ENCODE measurements around the gene BAIAP2L1. TPM values are rescaled to one million over a fixed set of nuclear protein-coding genes. Genes with fewer than 3 reads are reported as not detected.

Gene BAIAP2L1
- total RNA-seq, 3 donors from 2014 or later: 1.3 to 11.0 (median 8.5) TPM

- H3K27ac ChIP-seq: no peak overlapping the region
- H3K27me3 ChIP-seq: no peaks in the 10 kb centered on the region
- intact Hi-C loops (cut with DNase I; ENCODE audit: low total_unique reads): no loop called here
- TF ChIP-seq POLR2A (IDR thresholded peaks at IDR 0.05) (no peak), POLR2AphosphoS5 (IDR thresholded peaks at IDR 0.05) (no peak), CTCF (IDR thresholded peaks at IDR 0.05) (no peak)
- H3K36me3 ChIP-seq: no peaks in the 10 kb centered on the region
- no peaks in the 10 kb centered on the region for H3K9me3 ChIP-seq
- no peak overlapping the region for H3K4me3 ChIP-seq
- DNase-seq (ENCODE audit: low spot score in 2 of 2): no peak
- H3K4me1 ChIP-seq: peaks cover 0 to 4% of the 10 kb centered on the region in 2 donors
Measured at GRCh38 chr7:98293746-98294145, 107.1 kb downstream of the BAIAP2L1 start.

DNA sequence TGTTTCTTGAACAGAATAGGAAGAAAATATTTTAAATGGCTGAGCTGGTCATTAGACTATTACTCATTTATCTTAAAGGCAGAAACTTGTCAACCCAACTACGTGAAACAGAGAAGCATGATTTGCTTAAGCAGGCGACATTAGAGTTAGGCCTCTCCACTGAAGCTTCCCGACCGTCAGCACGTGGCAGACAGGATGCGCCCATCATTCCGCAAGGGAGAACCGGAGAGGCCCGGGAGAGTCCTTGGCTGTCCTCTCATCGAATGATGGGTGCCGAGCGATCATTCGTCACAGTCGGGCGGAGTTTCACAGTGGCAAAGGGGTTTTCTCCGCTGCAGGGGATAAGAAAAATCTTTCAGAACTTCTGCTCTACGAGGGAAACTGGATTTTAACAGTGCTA is 107.6 kb downstream of the BAIAP2L1 start:
- H3K9me3 ChIP-seq: no peaks in the 10 kb centered on the region

GRCh38 chr7:98291717-98292116 is 109.2 kb downstream of the BAIAP2L1 start:
- intact Hi-C loops (cut with DNase I; ENCODE audit: low total_unique reads): no loop called here
- H3K27me3 ChIP-seq: no peaks in the 10 kb centered on the region
- TF ChIP-seq CTCF (IDR thresholded peaks at IDR 0.05): no peak
- TF ChIP-seq POLR2A (IDR thresholded peaks at IDR 0.05): no peak
- TF ChIP-seq POLR2AphosphoS5 (IDR thresholded peaks at IDR 0.05): no peak
- H3K4me1 ChIP-seq: peaks cover 6 to 8% of the 10 kb centered on the region in 2 donors
- H3K36me3 ChIP-seq: no peaks in the 10 kb centered on the region
- H3K27ac ChIP-seq: no peak overlapping the region
- DNase-seq (ENCODE audit: low spot score in 2 of 2): no peak
- H3K9me3 ChIP-seq: no peaks in the 10 kb centered on the region
- no peak overlapping the region for H3K4me3 ChIP-seq

More for the DNA sequence above, 107.6 kb downstream of the BAIAP2L1 start:
- no peak overlapping the region for H3K27ac ChIP-seq
- no peaks in the 10 kb centered on the region for H3K27me3 ChIP-seq
- intact Hi-C loops (cut with DNase I; ENCODE audit: low total_unique reads): no loop called here
- H3K4me3 ChIP-seq: no peak overlapping the region
- H3K36me3 ChIP-seq: no peaks in the 10 kb centered on the region
- TF ChIP-seq POLR2AphosphoS5 (IDR thresholded peaks at IDR 0.05) (no peak), POLR2A (IDR thresholded peaks at IDR 0.05) (no peak), CTCF (IDR thresholded peaks at IDR 0.05) (no peak)
- H3K4me1 ChIP-seq: peaks cover 0 to 4% of the 10 kb centered on the region in 2 donors
- no peak for DNase-seq (ENCODE audit: low spot score in 2 of 2)

GRCh38 chr7:98289333-98289875 is 111.5 kb downstream of the BAIAP2L1 start:
- intact Hi-C loops (cut with DNase I; ENCODE audit: low total_unique reads): no loop called here

More at GRCh38 chr7:98289333-98289875, 111.5 kb downstream of the BAIAP2L1 start:
- Histone ChIP-seq H3K36me3 (no peaks in the 10 kb centered on the region), H3K9me3 (no peaks in the 10 kb centered on the region), H3K27me3 (no peaks in the 10 kb centered on the region), H3K4me3 (no peak overlapping the region), H3K27ac (no peak overlapping the region), H3K4me1 (peaks cover 18 to 28% of the 10 kb centered on the region in 2 donors)
- DNase-seq (ENCODE audit: low spot score in 2 of 2): no peak
- no peak for TF ChIP-seq POLR2A (IDR thresholded peaks at IDR 0.05)
- no peak for TF ChIP-seq POLR2AphosphoS5 (IDR thresholded peaks at IDR 0.05)
- no peak for TF ChIP-seq CTCF (IDR thresholded peaks at IDR 0.05)
